B cell (primary cell): ENCODE data around the gene NELFE. TPM values are rescaled to one million over a fixed set of nuclear protein-coding genes. Genes with fewer than 3 reads are reported as not detected.

Experiments used
- ATAC-seq: fragments of 200-7000 bp; cut with Tn5 transposase; one replicate; pipeline ENCODE4 v1.10.0; 2021; ENCODE audit warnings: low read depth, mild to moderate bottlenecking, moderate number of reproducible peaks, moderate library complexity
- CTCF ChIA-PET: fragments of 350-600 bp; sonication (Branson Sonifier 250); formaldehyde crosslinking; loops from one replicate; lab custom pipeline; 2021; ENCODE audit warnings: antibody characterized with exemption, inconsistent platforms; lab: Charles Lee
- POLR2A ChIA-PET: fragments of 350-600 bp; sonication (Branson Sonifier 250); formaldehyde crosslinking; loops from one replicate; lab custom pipeline; 2021; ENCODE audit warnings: antibody characterized with exemption; lab: Charles Lee
- DNase-seq: peaks from one replicate; pipeline ENCODE4 v3.0.0; 2013
- H2AFZ ChIP-seq: 2 replicates; pipeline ENCODE4 v1.6.1; 2012; ENCODE audit warnings: mild to moderate bottlenecking, low read depth, low read length; ENCODE audit not compliant: insufficient read depth, poor library complexity, severe bottlenecking
- H3K27ac ChIP-seq, 2 donors: 1 replicate in 1 of 2; 2 replicates in 1 of 2; pipeline ENCODE4 v1.5.1; 2012 to 2013; ENCODE audit warnings: low read length in 2 of 2, mild to moderate bottlenecking in 2 of 2, moderate library complexity in 1 of 2
- H3K27me3 ChIP-seq, 4 experiments: fragments of 200-600 bp in 1 of 4; sonication (generic) in 1 of 4; replicated peaks in 1 of 4; 1 replicate in 2 of 4; 2 replicates in 2 of 4; pipeline versions ENCODE4 v1.6.1 to v1.7.0; 2013 to 2016; ENCODE audit warnings: low read length in 3 of 4, mild to moderate bottlenecking in 2 of 4, mixed read lengths in 1 of 4, moderate library complexity in 1 of 4; ENCODE audit not compliant: insufficient read depth in 4 of 4, control insufficient read depth in 3 of 4; ENCODE audit errors: control extremely low read depth in 1 of 4
- H3K36me3 ChIP-seq, 2 experiments: replicated peaks in 1 of 2; 1 replicate in 1 of 2; 2 replicates in 1 of 2; pipeline versions ENCODE4 v1.6.1 to v1.7.1; 2013; ENCODE audit warnings: low read length in 1 of 2; ENCODE audit not compliant: insufficient read depth in 2 of 2, control insufficient read depth in 1 of 2; ENCODE audit errors: control extremely low read depth in 1 of 2, extremely low read depth in 1 of 2
- H3K4me1 ChIP-seq, 2 donors: fragments of 200-600 bp in 1 of 2; sonication (generic) in 1 of 2; 1 replicate in 1 of 2; 2 replicates in 1 of 2; pipeline versions ENCODE4 v1.5.1 to v1.6.1; 2013 to 2017; ENCODE audit warnings: low read length in 2 of 2; ENCODE audit not compliant: control insufficient read depth in 2 of 2, insufficient read depth in 2 of 2
- H3K4me2 ChIP-seq: replicated peaks from 2 replicates; pipeline ENCODE3; 2012; ENCODE audit warnings: mild to moderate bottlenecking, low read depth, low read length; ENCODE audit not compliant: poor library complexity, severe bottlenecking
- H3K4me3 ChIP-seq, 5 experiments: fragments of 200-600 bp in 1 of 5; sonication (generic) in 1 of 5; 1 replicate in 3 of 5; 2 replicates in 2 of 5; pipeline versions ENCODE4 v1.5.1 to v1.7.0; 2011 to 2016; ENCODE audit warnings: low read length in 4 of 5, mild to moderate bottlenecking in 4 of 5, low read depth in 2 of 5, control low read depth in 1 of 5, moderate library complexity in 1 of 5; ENCODE audit not compliant: insufficient read depth in 1 of 5; ENCODE audit errors: control extremely low read depth in 1 of 5, extremely low read depth in 1 of 5
- H3K79me2 ChIP-seq: fragments of 200-600 bp; sonication (generic); one replicate; pipeline ENCODE4 v1.6.0; 2016; ENCODE audit warnings: low read length; ENCODE audit not compliant: control insufficient read depth, insufficient read depth
- H3K9ac ChIP-seq: fragments of 200-600 bp; sonication (generic); 2 replicates; pipeline ENCODE4 v1.6.1; 2017; ENCODE audit warnings: mild to moderate bottlenecking, low read length, moderate library complexity
- H3K9me3 ChIP-seq, 3 donors: one replicate each; pipeline versions ENCODE4 v1.6.1 to v1.7.1; 2013; ENCODE audit warnings: low read length in 2 of 3; ENCODE audit not compliant: control insufficient read depth in 2 of 3, insufficient read depth in 1 of 3; ENCODE audit errors: control extremely low read depth in 1 of 3
- H4K20me1 ChIP-seq: 2 replicates; pipeline ENCODE4 v1.6.0; 2012; ENCODE audit warnings: mild to moderate bottlenecking, low read length; ENCODE audit not compliant: insufficient read depth, control insufficient read depth, poor library complexity, severe bottlenecking
- H3K27ac Mint-ChIP-seq: one replicate; pipeline ENCODE4 v1.8.0; 2021; ENCODE audit warnings: mixed read lengths
- H3K27me3 Mint-ChIP-seq: one replicate; pipeline ENCODE4 v1.8.0; 2021; ENCODE audit warnings: mixed read lengths
- H3K4me1 Mint-ChIP-seq: one replicate; pipeline ENCODE4 v1.8.0; 2021; ENCODE audit warnings: mixed read lengths
- H3K4me3 Mint-ChIP-seq: one replicate; pipeline ENCODE4 v1.8.0; 2021; ENCODE audit warnings: mixed read lengths
- H3K9me3 Mint-ChIP-seq: one replicate; pipeline ENCODE4 v1.8.0; 2022; ENCODE audit warnings: mixed read lengths; ENCODE audit not compliant: insufficient read depth
- EZH2 ChIP-seq: IDR thresholded peaks from 2 replicates; pipeline ENCODE4 v1.6.1; 2012; ENCODE audit warnings: borderline replicate concordance, low read depth, mild to moderate bottlenecking, moderate library complexity, low read length; ENCODE audit not compliant: insufficient read depth, poor library complexity, severe bottlenecking
- WGBS: methylation state at CpG from one replicate; pipeline ENCODE4 v1.1.5; 2013; ENCODE audit warnings: missing lambda C conversion rate; ENCODE audit not compliant: insufficient coverage; 5-methylcytosine and 5-hydroxymethylcytosine counted together
- intact Hi-C: fragments of 100-400 bp; cut with micrococcal nuclease; formaldehyde crosslinking; loops from one replicate; pipeline ENCODE4 v1.10.0; 2022
- polyA plus RNA-seq: library from polyadenylated mRNA; depleted of rRNA; stranded (reverse); fragments of >200 nt; gene quantifications from 2 replicates; pipeline ENCODE4 v1.2.3, GENCODE V29; 2012
- total RNA-seq, 2 donors: library from RNA; stranded (reverse); fragments of 120-200 nt in 1 of 2; gene quantifications; 1 replicate in 1 of 2; 2 replicates in 1 of 2; pipeline versions ENCODE4 v1.2.3 to v1.2.4, GENCODE V29; 2013 to 2022
- TF ChIP-seq, protein P1 (sequence below): fragments of 200-600 bp; IDR thresholded peaks from one replicate; pipeline ENCODE4 v1.8.0; 2022; ENCODE audit warnings: antibody characterized with exemption, mild to moderate bottlenecking

Gene NELFE
- total and polyA plus RNA-seq, 2 donors (not counting 1 experiment from before 2014, with no cell fraction given) = 39.0 to 53.7 TPM

DNA sequence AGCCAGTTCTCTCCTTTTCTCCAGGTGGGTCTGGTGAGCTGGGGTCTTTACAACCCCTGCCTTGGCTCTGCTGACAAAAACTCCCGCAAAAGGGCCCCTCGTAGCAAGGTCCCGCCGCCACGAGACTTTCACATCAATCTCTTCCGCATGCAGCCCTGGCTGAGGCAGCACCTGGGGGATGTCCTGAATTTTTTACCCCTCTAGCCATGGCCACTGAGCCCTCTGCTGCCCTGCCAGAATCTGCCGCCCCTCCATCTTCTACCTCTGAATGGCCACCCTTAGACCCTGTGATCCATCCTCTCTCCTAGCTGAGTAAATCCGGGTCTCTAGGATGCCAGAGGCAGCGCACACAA is 13.6 kb downstream of the NELFE start:
- Histone ChIP-seq H3K27me3 (peaks cover 0 to 26% (median 5%) of the 10 kb centered on the region in 4 experiments), H3K4me3 (no peak overlapping the region), H4K20me1 (no peaks in the 10 kb centered on the region), H3K79me2 (no peaks in the 10 kb centered on the region), H3K4me1 (no peaks in the 10 kb centered on the region), H3K36me3 (no peaks in the 10 kb centered on the region), H3K4me2 (no peak overlapping the region), H3K27ac (no peak overlapping the region), H3K9me3 (no peaks in the 10 kb centered on the region), H2AFZ (no peak overlapping the region), H3K9ac (no peak overlapping the region)
- ATAC-seq = no peak
- Mint-ChIP-seq H3K27ac (no peak overlapping the region), H3K4me3 (no peak overlapping the region), H3K4me1 (no peaks in the 10 kb centered on the region), H3K9me3 (no peaks in the 10 kb centered on the region), H3K27me3 (peaks cover 18% of the 10 kb centered on the region)
- no peak for DNase-seq
- ChIA-PET CTCF (no interaction called here), POLR2A (no interaction called here)
- TF ChIP-seq, protein P1, sequence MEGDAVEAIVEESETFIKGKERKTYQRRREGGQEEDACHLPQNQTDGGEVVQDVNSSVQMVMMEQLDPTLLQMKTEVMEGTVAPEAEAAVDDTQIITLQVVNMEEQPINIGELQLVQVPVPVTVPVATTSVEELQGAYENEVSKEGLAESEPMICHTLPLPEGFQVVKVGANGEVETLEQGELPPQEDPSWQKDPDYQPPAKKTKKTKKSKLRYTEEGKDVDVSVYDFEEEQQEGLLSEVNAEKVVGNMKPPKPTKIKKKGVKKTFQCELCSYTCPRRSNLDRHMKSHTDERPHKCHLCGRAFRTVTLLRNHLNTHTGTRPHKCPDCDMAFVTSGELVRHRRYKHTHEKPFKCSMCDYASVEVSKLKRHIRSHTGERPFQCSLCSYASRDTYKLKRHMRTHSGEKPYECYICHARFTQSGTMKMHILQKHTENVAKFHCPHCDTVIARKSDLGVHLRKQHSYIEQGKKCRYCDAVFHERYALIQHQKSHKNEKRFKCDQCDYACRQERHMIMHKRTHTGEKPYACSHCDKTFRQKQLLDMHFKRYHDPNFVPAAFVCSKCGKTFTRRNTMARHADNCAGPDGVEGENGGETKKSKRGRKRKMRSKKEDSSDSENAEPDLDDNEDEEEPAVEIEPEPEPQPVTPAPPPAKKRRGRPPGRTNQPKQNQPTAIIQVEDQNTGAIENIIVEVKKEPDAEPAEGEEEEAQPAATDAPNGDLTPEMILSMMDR = no peak
- no peak for TF ChIP-seq EZH2
- WGBS = 91% methylated on average over 9 of the region's 9 CpGs
- intact Hi-C loops = no loop called here

DNA sequence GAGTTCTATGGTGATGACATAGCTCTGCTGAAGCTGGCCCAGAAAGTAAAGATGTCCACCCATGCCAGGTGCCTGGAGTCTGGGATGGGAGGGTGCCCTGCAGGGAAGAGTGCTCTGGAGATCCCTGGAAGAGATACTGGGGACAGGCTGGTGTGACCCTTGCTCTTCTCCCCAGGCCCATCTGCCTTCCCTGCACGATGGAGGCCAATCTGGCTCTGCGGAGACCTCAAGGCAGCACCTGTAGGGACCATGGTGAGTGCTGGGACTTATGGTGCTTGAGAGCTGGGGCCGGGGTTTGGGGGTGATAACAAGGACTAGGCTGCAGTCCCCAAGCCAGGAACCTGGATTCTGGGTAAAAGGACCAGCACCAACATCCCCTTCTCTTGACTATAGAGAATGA is 15.0 kb downstream of the NELFE start:
- H3K27me3 ChIP-seq = peaks cover 0 to 26% (median 5%) of the 10 kb centered on the region in 4 experiments
- no peak overlapping the region for H3K27ac ChIP-seq
- no peak overlapping the region for H3K9ac ChIP-seq
- H3K4me1 Mint-ChIP-seq = no peaks in the 10 kb centered on the region
- ChIA-PET POLR2A (no interaction called here), CTCF (interaction anchor here (3.2 kb wide), 1 partner anchor 9 kb away, joined by 11 read pairs; no protein-coding TSS in a partner anchor)
- H3K9me3 Mint-ChIP-seq = no peaks in the 10 kb centered on the region
- intact Hi-C loops = no loop called here
- H3K9me3 ChIP-seq = no peaks in the 10 kb centered on the region
- H3K27ac Mint-ChIP-seq = no peak overlapping the region
- H3K4me3 ChIP-seq = no peak overlapping the region
- DNase-seq (no peak), ATAC-seq (no peak)
- H3K4me3 Mint-ChIP-seq = no peak overlapping the region
- peaks cover 18% of the 10 kb centered on the region for H3K27me3 Mint-ChIP-seq
- no peak overlapping the region for H3K4me2 ChIP-seq
- no peaks in the 10 kb centered on the region for H3K36me3 ChIP-seq
- no peaks in the 10 kb centered on the region for H3K79me2 ChIP-seq
- WGBS = 89% methylated on average over 3 of the region's 3 CpGs
- H4K20me1 ChIP-seq = no peaks in the 10 kb centered on the region
- H2AFZ ChIP-seq = no peak overlapping the region
- no peaks in the 10 kb centered on the region for H3K4me1 ChIP-seq
- no peak for TF ChIP-seq EZH2
- TF ChIP-seq, protein P1 = no peak
